ENCODE results near the gene KCNQ1. TPM values are rescaled to one million over a fixed set of nuclear protein-coding genes. Genes with fewer than 3 reads are reported as not detected.

The KCNQ1 gene
- total and polyA plus RNA-seq, 2 donors = 6.3 to 9.1 TPM

DNA sequence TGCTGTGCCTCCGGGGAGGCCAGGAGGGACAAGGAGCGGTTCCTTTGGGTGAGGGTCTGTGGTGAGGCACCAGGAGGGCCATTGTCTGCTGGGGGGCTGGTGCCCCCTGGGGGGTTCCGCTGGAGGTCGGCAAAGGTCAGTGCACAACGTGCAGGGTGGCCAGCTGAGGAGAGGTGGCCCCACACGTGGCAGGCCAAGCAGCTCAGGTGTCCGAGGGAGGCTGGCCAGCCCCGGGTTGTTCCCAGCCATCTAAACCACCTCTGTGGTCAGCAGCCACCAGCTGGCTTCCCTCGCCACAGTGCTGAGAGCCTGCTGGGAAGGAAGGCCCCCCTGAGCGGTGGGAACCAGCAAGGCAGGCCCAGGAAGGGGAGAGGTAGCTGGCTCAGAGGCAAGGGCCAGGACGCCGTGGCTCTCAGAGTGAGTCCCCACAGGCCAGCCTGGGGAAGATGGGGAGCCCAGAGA lies 40.0 kb upstream of the KCNQ1 start:
- DNase-seq (ENCODE audit: extremely low spot score) = no peak
- Histone ChIP-seq H3K4me1 (ENCODE audit: insufficient read depth) (peaks cover 4% of the 10 kb centered on the region), H3K27ac (ENCODE audit: low read depth) (no peak overlapping the region), H3K36me3 (ENCODE audit: insufficient read depth) (no peaks in the 10 kb centered on the region), H3K4me3 (ENCODE audit: low read depth, low read length) (no peak overlapping the region)
- WGBS = 61% methylated on average over 12 of the region's 12 CpGs

- WGBS = 88% methylated on average over 14 of the region's 14 CpGs
- Histone ChIP-seq H3K27ac (ENCODE audit: low read depth) (no peak overlapping the region), H3K4me1 (ENCODE audit: insufficient read depth) (peaks cover 4% of the 10 kb centered on the region), H3K4me3 (ENCODE audit: low read depth, low read length) (no peak overlapping the region), H3K36me3 (ENCODE audit: insufficient read depth) (no peaks in the 10 kb centered on the region)
- DNase-seq (ENCODE audit: extremely low spot score) = no peak
Observed at GRCh38 chr11:2406451-2406850, 38.4 kb upstream of the KCNQ1 start.

- 88% methylated on average over 24 of the region's 24 CpGs for WGBS
- Histone ChIP-seq H3K4me1 (ENCODE audit: insufficient read depth) (peaks cover 2% of the 10 kb centered on the region), H3K36me3 (ENCODE audit: insufficient read depth) (no peaks in the 10 kb centered on the region), H3K4me3 (ENCODE audit: low read depth, low read length) (no peak overlapping the region), H3K27ac (ENCODE audit: low read depth) (no peak overlapping the region)
- DNase-seq (ENCODE audit: extremely low spot score) = no peak
Observed at GRCh38 chr11:2406878-2407410, 37.9 kb upstream of the KCNQ1 start.

GRCh38 chr11:2408671-2409070 lies 36.1 kb upstream of the KCNQ1 start:
- no peak overlapping the region for H3K4me3 ChIP-seq (ENCODE audit: low read depth, low read length)
- H3K4me1 ChIP-seq (ENCODE audit: insufficient read depth) = no peaks in the 10 kb centered on the region
- no peaks in the 10 kb centered on the region for H3K36me3 ChIP-seq (ENCODE audit: insufficient read depth)
- no peak overlapping the region for H3K27ac ChIP-seq (ENCODE audit: low read depth)
- DNase-seq (ENCODE audit: extremely low spot score) = no peak
- 60% methylated on average over 11 of the region's 11 CpGs for WGBS

DNA sequence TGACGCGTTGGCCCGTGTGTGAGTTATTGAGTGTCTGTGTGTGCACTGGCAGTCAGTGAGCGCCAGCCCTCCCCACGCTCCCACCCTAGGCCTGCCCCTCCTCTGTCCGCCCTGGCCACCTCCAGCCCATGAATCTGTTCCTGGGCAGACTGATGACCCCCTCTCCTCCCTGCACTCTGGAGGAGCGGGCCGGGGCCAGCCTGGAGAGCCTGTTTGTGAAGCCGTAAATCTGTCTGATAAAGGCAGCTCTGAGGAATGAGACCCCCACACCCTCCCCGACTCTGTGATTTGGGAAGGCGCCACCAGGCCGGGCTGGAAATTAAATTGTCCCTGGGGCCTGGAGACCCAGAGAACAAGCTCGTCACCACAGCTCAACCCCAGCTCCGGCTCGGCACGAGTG lies 35.7 kb upstream of the KCNQ1 start:
- no peaks in the 10 kb centered on the region for H3K36me3 ChIP-seq (ENCODE audit: insufficient read depth)
- 38% methylated on average over 16 of the region's 16 CpGs for WGBS
- no peaks in the 10 kb centered on the region for H3K4me1 ChIP-seq (ENCODE audit: insufficient read depth)
- no peak overlapping the region for H3K4me3 ChIP-seq (ENCODE audit: low read depth, low read length)
- H3K27ac ChIP-seq (ENCODE audit: low read depth) = no peak overlapping the region
- peak; percentile 76 for DNase-seq (ENCODE audit: extremely low spot score)

GRCh38 chr11:2409611-2410468 lies 35.0 kb upstream of the KCNQ1 start:
- 52% methylated on average over 42 of the region's 42 CpGs for WGBS
- Histone ChIP-seq H3K36me3 (ENCODE audit: insufficient read depth) (no peaks in the 10 kb centered on the region), H3K27ac (ENCODE audit: low read depth) (no peak overlapping the region), H3K4me3 (ENCODE audit: low read depth, low read length) (no peak overlapping the region), H3K4me1 (ENCODE audit: insufficient read depth) (no peaks in the 10 kb centered on the region)
- DNase-seq (ENCODE audit: extremely low spot score) = no peak

GRCh38 chr11:2410616-2411015 lies 34.2 kb upstream of the KCNQ1 start:
- no peaks in the 10 kb centered on the region for H3K36me3 ChIP-seq (ENCODE audit: insufficient read depth)
- H3K4me1 ChIP-seq (ENCODE audit: insufficient read depth) = no peaks in the 10 kb centered on the region
- DNase-seq (ENCODE audit: extremely low spot score) = no peak
- H3K4me3 ChIP-seq (ENCODE audit: low read depth, low read length) = no peak overlapping the region
- WGBS = 85% methylated on average over 9 of the region's 9 CpGs
- no peak overlapping the region for H3K27ac ChIP-seq (ENCODE audit: low read depth)

DNA sequence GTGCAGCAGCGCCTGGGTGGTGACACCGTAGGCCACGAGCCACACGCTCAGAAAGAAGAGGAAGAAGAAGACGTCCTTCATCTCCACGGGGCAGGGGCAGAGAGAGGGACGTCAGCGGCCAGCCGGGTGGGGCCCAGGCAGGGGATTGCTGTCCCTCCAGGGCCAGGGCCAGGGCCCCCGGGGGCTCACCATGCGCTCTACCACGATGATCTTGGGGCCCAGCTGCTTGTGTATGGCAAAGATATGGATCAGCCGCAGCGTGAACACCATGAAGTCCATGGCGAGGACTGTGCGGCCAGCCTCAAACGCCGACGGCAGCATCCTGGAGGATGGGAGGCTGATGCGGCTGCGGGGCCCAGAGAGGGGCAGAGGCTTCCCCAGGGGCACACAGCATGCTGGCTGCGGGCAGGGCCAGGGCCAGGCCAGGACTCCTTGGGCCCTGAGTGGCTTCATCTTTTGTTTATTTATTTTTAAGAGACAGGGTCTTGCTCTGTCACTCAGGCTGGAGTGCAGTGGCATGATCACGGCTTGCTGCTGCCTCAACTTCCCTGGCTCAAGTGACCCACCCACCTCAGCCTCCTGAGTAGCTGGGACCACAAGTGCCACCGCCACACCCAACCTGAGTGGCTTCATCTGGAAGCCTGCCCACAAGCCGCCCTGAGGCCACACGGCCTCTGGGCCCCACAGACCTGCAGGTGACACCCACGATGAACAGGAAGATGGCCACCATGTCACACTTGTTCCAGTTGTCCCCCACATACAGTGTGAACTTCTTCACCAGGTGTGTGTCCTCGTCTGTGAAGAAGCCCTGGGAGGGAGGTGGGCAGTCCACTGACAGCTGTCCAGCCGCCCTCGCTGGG lies 33.1 kb upstream of the KCNQ1 start:
- Histone ChIP-seq H3K27ac (ENCODE audit: low read depth) (no peak overlapping the region), H3K36me3 (ENCODE audit: insufficient read depth) (no peaks in the 10 kb centered on the region), H3K4me3 (ENCODE audit: low read depth, low read length) (no peak overlapping the region), H3K4me1 (ENCODE audit: insufficient read depth) (no peaks in the 10 kb centered on the region)
- DNase-seq (ENCODE audit: extremely low spot score) = no peak
- WGBS = 83% methylated on average over 30 of the region's 30 CpGs

- H3K4me3 ChIP-seq (ENCODE audit: low read depth, low read length) = no peak overlapping the region
- H3K4me1 ChIP-seq (ENCODE audit: insufficient read depth) = no peaks in the 10 kb centered on the region
- no peak for DNase-seq (ENCODE audit: extremely low spot score)
- H3K27ac ChIP-seq (ENCODE audit: low read depth) = no peak overlapping the region
- WGBS = 92% methylated on average over 6 of the region's 6 CpGs
- no peaks in the 10 kb centered on the region for H3K36me3 ChIP-seq (ENCODE audit: insufficient read depth)
Observed at GRCh38 chr11:2412323-2412722, 32.5 kb upstream of the KCNQ1 start.

DNA sequence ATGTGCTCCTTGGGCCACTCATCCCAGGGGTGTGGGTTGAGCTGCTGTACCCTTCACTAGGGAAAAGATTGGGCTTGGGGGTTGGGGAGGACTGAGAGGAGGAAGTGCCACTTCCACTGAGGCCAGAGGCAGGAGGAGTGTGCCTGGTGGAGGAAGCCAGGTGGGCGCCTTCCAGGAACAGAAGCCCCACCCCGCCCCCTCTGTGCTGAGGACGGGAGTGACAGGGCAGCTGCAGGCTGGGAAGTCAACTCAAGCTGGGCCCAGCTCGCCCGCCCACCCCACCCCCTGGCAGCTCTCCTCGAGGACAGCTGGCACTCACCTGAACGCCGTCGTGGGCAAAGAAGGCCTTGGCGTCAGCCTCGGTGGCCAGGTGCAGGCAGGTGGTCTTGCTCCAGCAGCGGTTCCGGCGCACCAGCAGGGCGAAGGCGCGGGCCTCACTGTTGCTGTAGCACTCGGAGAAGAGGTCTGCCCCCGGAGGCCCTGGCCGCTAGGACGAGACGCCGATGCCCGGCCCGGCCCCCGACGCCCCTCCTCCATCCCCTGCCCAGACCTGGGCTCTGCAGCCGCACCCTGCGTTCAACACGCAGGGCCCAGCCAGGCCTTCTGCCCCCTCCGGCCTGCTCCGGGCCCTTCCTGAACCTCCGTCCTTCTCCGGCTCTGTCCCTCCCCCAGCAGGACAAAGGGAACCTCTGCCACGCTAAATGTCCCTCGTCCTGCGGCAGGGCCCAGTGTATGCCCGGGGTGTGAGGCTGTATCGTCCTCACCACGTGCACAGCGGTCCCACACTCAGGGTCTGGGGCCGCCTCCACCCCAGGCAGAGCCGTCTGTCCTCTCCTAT lies 30.8 kb upstream of the KCNQ1 start:
- H3K36me3 ChIP-seq (ENCODE audit: insufficient read depth) = no peaks in the 10 kb centered on the region
- no peaks in the 10 kb centered on the region for H3K4me1 ChIP-seq (ENCODE audit: insufficient read depth)
- no peak for DNase-seq (ENCODE audit: extremely low spot score)
- H3K27ac ChIP-seq (ENCODE audit: low read depth) = no peak overlapping the region
- WGBS = 88% methylated on average over 43 of the region's 43 CpGs
- H3K4me3 ChIP-seq (ENCODE audit: low read depth, low read length) = no peak overlapping the region

DNA sequence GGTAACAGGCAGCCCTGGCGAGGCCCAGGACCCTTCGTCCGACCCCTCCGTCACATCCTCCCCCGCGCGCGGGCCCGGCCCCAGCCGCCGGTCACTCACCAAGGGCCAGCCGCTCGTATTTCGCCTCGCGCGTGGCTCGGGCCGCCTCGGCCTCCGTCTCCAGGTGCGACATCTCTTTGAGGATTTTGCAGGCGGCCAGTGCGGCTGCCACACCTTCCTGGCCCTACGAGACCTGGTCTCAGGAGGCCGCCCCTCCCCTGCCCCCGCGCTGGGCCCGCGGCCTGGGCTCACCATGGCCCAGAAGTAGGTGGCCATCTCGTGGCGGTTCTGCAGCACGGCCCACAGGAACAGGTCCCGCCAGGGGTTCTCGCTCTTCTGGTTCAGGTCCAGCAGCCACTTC lies 30.2 kb upstream of the KCNQ1 start:
- Histone ChIP-seq H3K36me3 (ENCODE audit: insufficient read depth) (no peaks in the 10 kb centered on the region), H3K4me1 (ENCODE audit: insufficient read depth) (no peaks in the 10 kb centered on the region), H3K27ac (ENCODE audit: low read depth) (no peak overlapping the region), H3K4me3 (ENCODE audit: low read depth, low read length) (no peak overlapping the region)
- 90% methylated on average over 35 of the region's 35 CpGs for WGBS
- DNase-seq (ENCODE audit: extremely low spot score) = no peak

DNA sequence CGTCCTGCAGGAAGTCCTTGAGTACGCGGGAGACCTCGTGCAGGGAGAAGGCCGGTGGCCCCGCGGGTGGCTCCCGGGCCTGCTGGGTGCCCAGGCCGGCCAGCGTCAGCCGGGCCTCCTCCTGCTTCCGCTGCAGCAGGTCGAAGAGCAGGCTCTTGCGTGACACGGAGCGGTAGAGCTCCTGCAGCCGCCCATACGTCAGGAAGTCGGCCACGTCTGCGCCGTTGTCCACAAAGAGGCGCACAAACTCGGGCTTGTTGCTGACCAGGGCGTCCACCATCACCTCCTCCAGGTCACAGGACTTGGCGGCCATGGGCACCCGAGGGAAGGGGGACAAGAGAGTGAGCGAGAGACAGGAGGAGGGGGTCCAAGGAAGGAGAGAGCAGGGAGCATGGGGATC lies 29.6 kb upstream of the KCNQ1 start:
- Histone ChIP-seq H3K4me3 (ENCODE audit: low read depth, low read length) (no peak overlapping the region), H3K4me1 (ENCODE audit: insufficient read depth) (no peaks in the 10 kb centered on the region), H3K36me3 (ENCODE audit: insufficient read depth) (no peaks in the 10 kb centered on the region), H3K27ac (ENCODE audit: low read depth) (no peak overlapping the region)
- no peak for DNase-seq (ENCODE audit: extremely low spot score)
- WGBS = 86% methylated on average over 28 of the region's 28 CpGs

All from urinary bladder (tissue), 4 donors.